OCI-LY1 (cell line): ENCODE measurements around the gene MTM1.
A peak's percentile ranks its signal among the peaks of the same experiment; 100 is the strongest.

ENCODE experiments used
- EZH2 ChIP-seq: fragments of 200-600 bp; sonication (generic), shearing (Covaris generic); IDR thresholded peaks from 2 replicates; pipeline ENCODE4 v1.8.0; 2017; ENCODE audit warnings: borderline replicate concordance, mixed run types, mild to moderate bottlenecking, antibody characterized with exemption, low read length, moderate library complexity, mixed read lengths
- TF ChIP-seq, protein P1 (sequence below): fragments of 200-600 bp; sonication (generic), shearing (Covaris generic); IDR thresholded peaks from 2 replicates; pipeline ENCODE4 v1.5.1; 2017; ENCODE audit warnings: mild to moderate bottlenecking, antibody characterized with exemption, low read length, moderate library complexity, mixed read lengths

DNA sequence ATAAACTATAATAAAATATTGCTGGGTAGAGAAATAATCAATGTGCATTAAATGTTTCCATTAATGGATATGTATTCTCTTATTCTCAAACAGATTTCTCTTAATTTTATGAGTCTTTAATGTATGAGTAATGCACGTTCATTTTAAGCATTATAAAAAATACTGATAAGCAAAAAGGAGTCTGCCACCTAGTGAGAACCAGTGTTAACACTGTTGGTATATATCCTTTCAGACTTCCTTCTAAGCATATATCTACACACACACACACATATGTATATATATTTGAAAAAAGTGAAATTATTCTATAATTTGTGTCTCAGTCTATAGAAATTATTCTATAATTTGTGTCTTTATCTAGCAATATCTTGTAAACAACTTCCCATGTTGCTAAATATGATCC, 74.8 kb downstream of the MTM1 start:
- TF ChIP-seq, protein P1, sequence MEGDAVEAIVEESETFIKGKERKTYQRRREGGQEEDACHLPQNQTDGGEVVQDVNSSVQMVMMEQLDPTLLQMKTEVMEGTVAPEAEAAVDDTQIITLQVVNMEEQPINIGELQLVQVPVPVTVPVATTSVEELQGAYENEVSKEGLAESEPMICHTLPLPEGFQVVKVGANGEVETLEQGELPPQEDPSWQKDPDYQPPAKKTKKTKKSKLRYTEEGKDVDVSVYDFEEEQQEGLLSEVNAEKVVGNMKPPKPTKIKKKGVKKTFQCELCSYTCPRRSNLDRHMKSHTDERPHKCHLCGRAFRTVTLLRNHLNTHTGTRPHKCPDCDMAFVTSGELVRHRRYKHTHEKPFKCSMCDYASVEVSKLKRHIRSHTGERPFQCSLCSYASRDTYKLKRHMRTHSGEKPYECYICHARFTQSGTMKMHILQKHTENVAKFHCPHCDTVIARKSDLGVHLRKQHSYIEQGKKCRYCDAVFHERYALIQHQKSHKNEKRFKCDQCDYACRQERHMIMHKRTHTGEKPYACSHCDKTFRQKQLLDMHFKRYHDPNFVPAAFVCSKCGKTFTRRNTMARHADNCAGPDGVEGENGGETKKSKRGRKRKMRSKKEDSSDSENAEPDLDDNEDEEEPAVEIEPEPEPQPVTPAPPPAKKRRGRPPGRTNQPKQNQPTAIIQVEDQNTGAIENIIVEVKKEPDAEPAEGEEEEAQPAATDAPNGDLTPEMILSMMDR: 0 out of 2 replicates have a peak, but pooled peaks have one; percentile 11
- TF ChIP-seq EZH2: no peak
